BJ (cell line): Measurements from ENCODE around the gene OSBPL5. TPM values are rescaled to one million over a fixed set of nuclear protein-coding genes. Genes with fewer than 3 reads are reported as not detected.

Source experiments
- CTCF ChIA-PET: fragments of 350-600 bp; formaldehyde crosslinking; extraction: SDS; loops from one replicate; lab custom pipeline; 2021; ENCODE audit warnings: antibody characterized with exemption, inconsistent platforms; lab: Yijun Ruan, JAX
- POLR2A ChIA-PET: fragments of 300-600 bp; sonication (Branson Sonifier 250); formaldehyde crosslinking; extraction: SDS; loops from one replicate; lab custom pipeline; 2021; ENCODE audit warnings: antibody characterized with exemption; lab: Charles Lee
- DNase-seq: peaks from one replicate; pipeline ENCODE4 v3.0.0-alpha.2; 2011; ENCODE audit warnings: low read depth
- H3K27me3 ChIP-seq: 2 replicates; pipeline ENCODE4 v1.6.0; 2011; ENCODE audit warnings: low read length; ENCODE audit not compliant: control insufficient read depth, insufficient read depth
- H3K36me3 ChIP-seq: 2 replicates; pipeline ENCODE4 v1.5.1; 2011; ENCODE audit warnings: low read length; ENCODE audit not compliant: control insufficient read depth, insufficient read depth
- H3K4me3 ChIP-seq: 2 replicates; pipeline ENCODE4 v1.5.1; 2011; ENCODE audit warnings: low read depth, mild to moderate bottlenecking, control low read depth, low read length
- CTCF ChIP-seq: IDR thresholded peaks from 2 replicates; pipeline ENCODE4 v1.5.1; 2011; ENCODE audit warnings: low read depth, mild to moderate bottlenecking, control low read depth, inconsistent platforms, low read length, moderate library complexity; ENCODE audit not compliant: insufficient read depth
- polyA plus RNA-seq: library from polyadenylated mRNA; depleted of rRNA; stranded (reverse); fragments of >200 nt; gene quantifications from 2 replicates; pipeline ENCODE4 v1.2.3, GENCODE V29; 2011

The OSBPL5 gene
- polyA plus RNA-seq, 1 experiment = 20.8 TPM

DNA sequence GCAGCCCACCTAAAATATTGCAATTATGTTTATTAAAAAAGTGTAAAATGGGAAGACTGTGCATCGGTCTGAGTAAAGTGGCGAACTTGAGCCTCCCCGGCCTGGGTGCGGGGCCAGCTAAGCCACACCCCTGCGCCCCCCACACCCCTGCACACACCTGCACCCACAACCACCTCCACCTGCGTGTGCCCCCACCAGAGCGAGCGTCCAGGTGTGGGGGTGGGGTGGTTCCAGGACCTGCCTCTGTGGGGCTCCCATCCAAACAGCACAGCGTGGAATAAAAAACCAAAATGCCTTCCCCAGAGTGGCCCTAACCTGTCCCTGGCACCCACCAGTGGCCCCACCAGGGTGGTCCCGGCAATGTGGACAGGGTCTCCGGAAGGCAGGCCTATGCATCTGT is 77.7 kb downstream of the OSBPL5 start:
- no peak for TF ChIP-seq CTCF
- Histone ChIP-seq H3K4me3 (no peak overlapping the region), H3K27me3 (no peaks in the 10 kb centered on the region), H3K36me3 (peaks cover 18% of the 10 kb centered on the region)
- CTCF ChIA-PET = interaction anchor here (6.0 to 10.0 kb wide), 2 partner anchors 37 to 49 kb away, joined by 54 to 155 read pairs; no protein-coding TSS in a partner anchor
- POLR2A ChIA-PET = no interaction called here
- DNase-seq = no peak

GRCh38 chr11:3086671-3087150 is 78.4 kb downstream of the OSBPL5 start:
- ChIA-PET POLR2A (no interaction called here), CTCF (interaction anchor here (10.0 kb wide), 1 partner anchor 49 kb away, joined by 155 read pairs; no protein-coding TSS in a partner anchor)
- no peak for TF ChIP-seq CTCF
- no peak for DNase-seq
- Histone ChIP-seq H3K36me3 (peaks cover 17% of the 10 kb centered on the region), H3K27me3 (no peaks in the 10 kb centered on the region), H3K4me3 (no peak overlapping the region)

GRCh38 chr11:3086114-3086513 is 79.0 kb downstream of the OSBPL5 start:
- no peak for DNase-seq
- no peaks in the 10 kb centered on the region for H3K27me3 ChIP-seq
- peaks cover 12% of the 10 kb centered on the region for H3K36me3 ChIP-seq
- ChIA-PET POLR2A (no interaction called here), CTCF (interaction anchor here (1.5 to 10.0 kb wide), 2 partner anchors 9 to 48 kb away, joined by 7 to 155 read pairs; no protein-coding TSS in a partner anchor)
- H3K4me3 ChIP-seq = no peak overlapping the region
- TF ChIP-seq CTCF = no peak

GRCh38 chr11:3085052-3085451 is 80.1 kb downstream of the OSBPL5 start:
- POLR2A ChIA-PET = no interaction called here
- peaks cover 4% of the 10 kb centered on the region for H3K36me3 ChIP-seq
- H3K27me3 ChIP-seq = no peaks in the 10 kb centered on the region
- CTCF ChIA-PET = interaction anchor here (0.6 to 10.0 kb wide), 4 partner anchors 10 to 553 kb away, joined by 3 to 155 read pairs (median 5); no protein-coding TSS in a partner anchor
- TF ChIP-seq CTCF = no peak
- H3K4me3 ChIP-seq = no peak overlapping the region
- no peak for DNase-seq

DNA sequence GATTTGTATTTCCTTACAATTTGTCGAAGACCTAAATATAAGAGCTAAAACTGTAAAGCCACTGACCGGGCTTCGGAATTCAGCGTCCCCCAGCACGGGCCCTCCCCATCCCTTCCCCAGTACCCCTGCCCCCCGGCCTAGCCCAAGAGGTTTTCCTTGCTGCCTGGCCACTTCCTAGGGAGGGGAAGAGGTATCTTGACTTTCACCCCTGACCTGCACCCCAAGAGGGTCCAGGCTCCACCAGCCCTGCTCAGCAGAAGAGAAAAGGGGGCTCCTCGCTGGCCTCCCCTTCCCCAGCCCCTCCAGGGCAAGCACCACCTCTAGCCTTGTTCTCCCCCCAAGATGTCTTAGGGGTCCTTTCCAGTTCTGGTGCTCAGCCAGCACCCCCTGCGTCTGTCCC is 81.8 kb downstream of the OSBPL5 start:
- ChIA-PET POLR2A (no interaction called here), CTCF (interaction anchor here (3.7 kb wide), 1 partner anchor 8 kb away, joined by 22 read pairs; no protein-coding TSS in a partner anchor)
- no peak overlapping the region for H3K4me3 ChIP-seq
- no peak for DNase-seq
- no peak for TF ChIP-seq CTCF
- peaks cover 2% of the 10 kb centered on the region for H3K36me3 ChIP-seq
- H3K27me3 ChIP-seq = no peaks in the 10 kb centered on the region
